T-helper 1 cell (primary cell): ENCODE results near the gene SOX18.

Source experiments
- DNase-seq, 5 donors: peaks; one replicate each; pipeline ENCODE4 v3.0.0-alpha.2; 2012 to 2020

SOX18 gene

DNA sequence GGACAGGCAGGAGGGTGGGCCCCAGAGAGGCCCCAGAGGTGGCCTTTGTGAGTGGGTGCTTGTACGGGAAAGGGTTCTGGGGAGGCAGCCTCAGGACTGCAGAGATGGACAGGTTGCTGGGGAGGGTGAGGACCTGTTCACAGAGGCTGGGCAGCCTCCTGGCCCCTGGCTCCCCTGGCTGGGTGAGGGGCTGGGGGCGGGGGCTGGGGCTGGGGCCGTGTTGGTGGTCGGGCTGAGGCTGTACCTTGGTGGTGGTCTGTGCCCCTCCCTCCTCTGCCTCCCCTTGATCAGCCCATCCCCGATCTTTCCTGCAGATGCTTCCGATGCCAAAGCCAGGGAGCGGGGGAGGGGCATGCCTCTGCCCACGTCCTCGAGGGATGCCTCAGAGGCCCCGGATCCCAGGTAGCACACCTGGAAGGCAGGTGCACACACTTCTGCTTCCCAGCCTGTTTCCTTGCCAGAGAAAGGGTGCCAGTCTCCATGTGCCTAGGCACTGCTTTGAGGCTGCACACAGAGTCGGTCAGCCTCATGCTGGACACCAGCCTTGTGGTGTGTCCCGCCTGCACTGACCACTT lies 18.4 kb upstream of the SOX18 start:
- no peak for DNase-seq

DNA sequence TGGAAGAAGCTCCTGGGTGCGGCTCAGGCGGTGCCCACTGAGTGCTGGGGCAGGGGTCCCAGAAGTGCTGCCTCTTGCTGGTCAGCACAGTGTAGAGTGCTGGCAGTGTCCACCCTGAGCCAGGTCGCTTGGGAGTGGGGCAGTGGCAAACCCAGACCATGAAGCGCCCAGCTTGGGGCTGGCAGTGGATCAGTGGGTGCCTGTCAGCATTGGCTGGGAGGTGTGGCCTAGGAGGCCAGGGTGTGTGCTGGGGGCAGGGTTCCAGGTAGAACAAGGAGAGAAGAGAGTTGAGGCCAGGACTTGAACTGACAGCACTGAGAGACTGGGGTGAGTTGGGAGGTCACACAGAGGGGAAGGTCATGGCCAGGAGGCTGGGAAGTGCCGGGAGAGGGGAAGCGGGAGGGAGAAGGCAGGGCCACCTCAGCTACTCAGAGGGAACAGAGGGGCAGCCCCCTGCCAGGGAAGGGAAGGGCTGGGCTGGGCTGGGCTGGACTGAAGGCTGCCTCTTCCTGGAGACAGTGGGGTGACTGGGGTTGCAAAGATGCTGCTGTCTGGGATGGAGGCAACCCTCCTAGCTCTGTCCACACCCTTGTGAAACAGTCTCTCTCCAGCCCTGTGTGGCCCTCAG lies 17.7 kb upstream of the SOX18 start:
- DNase-seq: no peak

DNA sequence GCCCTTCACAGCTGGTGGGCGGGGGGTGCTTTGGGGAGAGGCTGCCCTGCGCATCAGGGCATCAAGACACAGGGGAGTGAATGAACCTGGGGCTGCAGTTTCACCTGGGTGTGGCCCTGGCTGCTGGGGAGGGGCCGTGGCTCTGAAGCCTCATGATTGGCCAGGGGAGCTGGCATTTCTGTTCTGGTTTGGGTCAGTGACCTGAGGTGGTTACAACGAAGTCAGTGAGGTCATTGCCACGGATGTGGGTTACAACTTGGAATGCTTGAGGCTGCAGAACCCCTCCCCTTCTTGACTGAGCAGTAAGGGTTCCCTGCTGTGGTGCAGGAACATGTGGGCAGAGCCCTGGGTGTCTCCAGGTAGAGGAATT lies 16.5 kb upstream of the SOX18 start:
- peak in 4 of 5 donors; percentile 27 to 93 (median 45) for DNase-seq

DNA sequence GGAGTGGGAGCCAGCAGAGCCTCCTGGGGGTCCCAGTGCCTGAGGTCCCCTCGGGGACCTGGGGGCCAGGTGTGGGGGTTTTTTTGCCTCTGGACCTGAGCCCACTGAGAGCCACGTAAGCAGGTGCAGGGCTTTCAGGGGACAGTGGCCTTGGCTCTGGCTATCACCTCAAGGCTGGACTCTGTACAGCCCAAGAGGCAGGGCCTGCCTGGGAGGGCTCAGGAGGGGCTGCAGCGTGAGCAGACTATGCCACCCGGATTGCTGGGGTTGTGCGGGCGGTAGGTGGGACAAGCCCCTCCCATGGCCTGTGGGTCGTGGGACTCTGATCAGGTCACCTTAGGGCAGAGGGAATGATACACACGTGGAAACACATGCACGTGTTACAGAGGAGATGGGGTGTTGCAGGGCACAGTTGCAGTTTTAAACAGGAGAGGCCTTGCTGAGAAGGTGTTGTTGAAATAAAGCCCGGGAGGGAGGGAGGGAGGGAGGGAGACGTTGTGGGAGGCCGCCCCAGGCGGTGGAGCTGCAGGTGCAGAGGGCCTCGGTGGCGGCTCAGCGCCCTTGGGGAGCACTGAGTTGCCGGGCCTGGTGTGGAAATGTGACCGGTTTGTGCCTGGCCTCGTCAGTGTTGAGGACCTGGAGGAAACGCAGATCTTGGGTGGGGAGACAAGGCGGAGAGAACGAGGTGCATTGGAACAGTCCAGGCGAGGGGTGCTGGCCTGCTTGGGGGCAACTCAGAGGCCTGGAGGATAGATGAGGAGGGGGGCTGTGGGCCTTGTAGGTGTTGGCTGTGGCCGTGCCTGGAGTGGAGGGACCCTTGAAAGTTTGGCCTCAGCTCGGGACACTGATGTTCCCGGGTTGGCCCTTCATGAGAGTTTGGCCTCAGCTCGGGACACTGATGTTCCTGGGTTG lies 15.9 kb upstream of the SOX18 start:
- DNase-seq: no peak

DNA sequence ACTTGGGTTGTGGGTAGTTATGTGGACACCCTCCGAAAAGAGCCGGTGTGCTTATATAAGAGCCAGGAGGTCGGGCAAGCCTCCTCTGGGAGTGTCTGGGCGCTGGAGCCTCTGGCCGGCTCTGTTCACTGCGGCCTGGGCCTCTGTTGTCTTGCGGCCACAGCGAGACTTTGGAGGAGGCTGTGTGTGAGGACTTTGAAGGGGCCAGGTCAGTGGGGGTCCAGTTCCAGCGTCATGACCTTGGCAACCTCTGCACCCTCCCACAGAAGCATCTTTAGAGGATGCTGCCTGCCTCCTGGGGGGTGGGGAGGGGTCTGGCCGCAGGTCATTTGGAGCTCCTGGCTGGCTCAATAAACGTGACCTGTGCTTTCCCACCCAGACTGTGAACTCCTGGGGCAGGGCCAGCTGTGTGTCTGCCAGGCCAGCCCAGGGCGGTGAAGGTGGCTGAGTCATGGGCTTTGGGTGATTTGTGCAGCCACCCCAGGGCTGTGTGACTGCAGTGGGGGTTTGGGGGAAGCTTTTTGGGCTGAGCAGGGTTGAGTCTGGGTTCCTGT lies 14.8 kb upstream of the SOX18 start:
- no peak for DNase-seq

DNA sequence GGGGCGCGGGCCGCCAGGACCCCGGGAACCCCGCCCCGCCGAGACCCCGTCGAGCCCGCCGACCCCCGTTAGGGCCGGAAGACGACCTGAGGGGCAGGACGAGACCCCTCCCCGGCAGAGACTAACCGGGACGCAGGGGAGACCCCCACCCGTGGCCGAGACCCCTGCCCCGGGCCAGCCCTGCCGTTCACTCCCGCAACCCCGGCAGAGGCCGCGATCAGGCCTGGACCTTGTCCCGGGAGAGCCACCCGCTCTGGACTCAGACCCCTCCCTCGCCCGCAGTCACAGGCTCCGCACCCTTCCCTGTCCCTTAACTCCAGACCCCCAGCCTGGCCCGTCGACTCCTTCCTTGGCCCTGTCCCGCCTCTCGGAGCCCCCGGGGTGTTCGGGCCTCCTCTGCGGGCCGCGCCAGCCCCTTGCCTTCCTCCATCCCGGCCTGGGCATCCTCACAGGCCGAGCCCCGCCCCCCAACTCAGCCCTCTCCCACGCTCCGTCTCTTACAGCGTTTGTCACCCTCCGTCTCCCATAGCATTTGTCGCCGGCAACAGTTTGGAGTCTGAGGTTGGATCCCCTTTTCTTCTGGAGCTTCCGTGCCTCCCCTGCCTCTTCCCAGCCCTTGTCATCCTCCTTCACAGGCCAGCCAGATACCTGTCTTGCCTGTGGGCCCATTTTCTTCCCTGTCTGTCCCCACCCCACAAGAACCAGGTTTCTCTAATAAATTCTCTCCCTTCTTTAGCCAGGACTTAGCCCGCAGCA lies 14.1 kb upstream of the SOX18 start:
- DNase-seq: no peak

DNA sequence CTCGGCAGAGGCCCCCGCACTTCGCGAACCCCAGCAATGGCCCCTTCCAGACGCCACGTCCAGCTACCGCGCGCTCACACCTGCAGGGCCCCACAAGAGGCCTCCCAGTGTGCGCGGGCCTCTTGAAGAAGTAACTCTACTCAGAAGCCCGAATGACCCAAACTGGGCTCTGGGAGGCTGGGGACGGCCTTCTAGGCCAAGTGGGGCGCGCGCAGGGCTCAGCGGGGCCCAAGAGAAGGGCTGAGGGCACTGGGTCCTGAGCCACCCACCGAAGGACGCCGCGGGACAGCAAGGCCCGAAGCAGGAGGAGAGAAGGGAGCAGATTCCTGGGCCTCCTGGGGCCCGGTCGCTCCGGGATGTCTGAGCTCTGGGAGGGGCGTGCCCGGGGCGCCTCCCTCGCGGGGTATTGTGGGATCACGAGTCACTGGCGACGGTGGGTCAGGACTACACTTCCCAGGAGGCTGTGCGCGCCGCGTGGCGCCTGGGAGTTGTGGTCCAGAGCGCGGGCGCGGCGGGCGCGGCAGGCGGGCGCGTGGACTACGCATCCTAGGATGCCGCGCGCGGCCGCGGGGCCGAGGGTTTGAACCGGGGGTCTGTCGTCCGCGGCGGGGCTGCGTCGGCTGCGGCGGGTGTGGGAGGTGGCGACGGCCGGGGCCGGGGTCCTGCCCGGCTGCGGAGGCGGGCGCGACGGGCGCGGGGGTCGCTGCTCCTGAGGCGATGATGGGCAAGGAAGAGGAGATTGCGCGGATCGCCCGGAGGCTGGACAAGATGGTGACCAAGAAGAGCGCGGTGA lies 13.4 kb upstream of the SOX18 start, which contains the start of gene TCEA2:
Gene TCEA2 (plus strand): TSS at position 603 of the 793 bp plus-strand sequence. CDS start 115 bp downstream, at position 718.
- peak; percentile 77 to 94 (median 89) for DNase-seq

DNA sequence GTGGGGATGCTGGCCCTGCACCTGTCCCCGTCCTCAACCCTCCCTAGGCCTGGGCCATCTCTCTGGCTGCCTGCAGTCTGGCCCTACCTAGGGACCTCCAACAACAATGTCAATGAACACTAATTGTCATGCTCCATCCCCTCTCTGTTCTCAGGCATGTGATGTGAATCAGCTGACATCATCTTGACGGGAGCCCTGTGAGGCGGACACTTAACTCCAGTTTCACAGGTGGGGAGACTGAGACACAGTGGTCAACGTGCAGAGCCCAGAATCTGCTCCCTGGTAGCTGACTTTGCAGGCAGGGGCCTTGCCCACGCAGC lies 12.8 kb upstream of the SOX18 start:
- no peak for DNase-seq

DNA sequence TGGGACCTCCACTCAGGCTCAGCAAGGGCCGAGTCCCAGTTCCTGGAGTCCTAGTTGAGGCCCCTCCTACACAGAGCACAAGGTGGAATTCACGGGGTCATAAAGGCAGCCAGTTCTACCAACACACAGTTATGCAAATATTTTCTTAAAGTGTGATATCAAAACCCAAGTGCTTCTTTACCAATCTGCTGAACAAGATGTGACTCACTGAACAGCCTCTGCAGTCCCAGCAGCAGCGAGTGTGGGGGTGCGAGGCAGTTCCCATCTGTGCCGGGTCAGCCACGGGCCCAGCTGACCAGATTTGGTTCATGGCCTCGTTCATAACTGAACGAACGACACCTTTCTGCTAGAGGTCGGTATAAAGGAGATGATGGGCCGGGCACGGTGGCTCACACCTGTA lies 9.1 kb upstream of the SOX18 start:
- no peak for DNase-seq

DNA sequence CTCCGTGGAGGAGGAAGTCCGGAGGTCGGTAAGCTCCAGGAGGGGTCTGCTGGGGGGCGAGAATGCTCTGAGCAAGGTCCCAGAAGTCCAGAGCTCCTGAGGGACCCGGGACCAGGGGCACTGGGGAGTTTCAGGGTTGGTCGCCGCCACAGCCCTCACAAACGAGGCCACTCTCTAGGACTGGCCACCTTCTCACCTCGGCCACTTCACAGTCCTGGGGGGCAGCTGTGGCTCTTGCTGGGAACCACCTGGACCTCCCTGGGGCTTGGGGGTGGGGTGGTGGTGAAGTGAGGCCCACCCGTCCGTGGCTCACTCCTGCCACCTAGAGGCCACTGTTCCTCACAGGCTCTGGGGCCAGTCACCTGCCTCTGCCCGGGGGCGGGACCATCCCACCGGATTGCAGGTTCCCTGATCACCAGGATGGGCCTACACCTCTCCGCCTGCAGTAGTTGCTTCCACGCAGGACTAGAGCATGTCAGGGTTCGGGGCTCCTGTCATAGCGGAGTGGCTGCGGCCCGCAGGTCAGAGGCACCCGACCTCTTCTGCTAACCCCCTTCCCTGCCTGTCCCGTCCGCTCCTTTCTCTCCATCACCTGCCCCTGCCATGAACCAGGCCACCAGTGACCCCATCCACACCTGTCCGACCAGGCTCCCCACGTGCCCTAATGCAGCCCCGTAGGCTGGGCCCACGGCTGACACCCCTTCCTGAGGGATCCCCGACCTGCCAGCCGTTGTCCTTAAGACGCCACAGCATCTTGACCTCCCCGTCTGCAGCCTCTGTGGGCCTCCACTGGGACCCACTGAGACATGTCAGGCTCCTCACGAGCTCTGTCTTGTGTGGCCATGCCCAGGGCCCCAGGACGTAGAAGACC lies 8.4 kb upstream of the SOX18 start:
- DNase-seq: peak; percentile 55 to 74 (median 67)

DNA sequence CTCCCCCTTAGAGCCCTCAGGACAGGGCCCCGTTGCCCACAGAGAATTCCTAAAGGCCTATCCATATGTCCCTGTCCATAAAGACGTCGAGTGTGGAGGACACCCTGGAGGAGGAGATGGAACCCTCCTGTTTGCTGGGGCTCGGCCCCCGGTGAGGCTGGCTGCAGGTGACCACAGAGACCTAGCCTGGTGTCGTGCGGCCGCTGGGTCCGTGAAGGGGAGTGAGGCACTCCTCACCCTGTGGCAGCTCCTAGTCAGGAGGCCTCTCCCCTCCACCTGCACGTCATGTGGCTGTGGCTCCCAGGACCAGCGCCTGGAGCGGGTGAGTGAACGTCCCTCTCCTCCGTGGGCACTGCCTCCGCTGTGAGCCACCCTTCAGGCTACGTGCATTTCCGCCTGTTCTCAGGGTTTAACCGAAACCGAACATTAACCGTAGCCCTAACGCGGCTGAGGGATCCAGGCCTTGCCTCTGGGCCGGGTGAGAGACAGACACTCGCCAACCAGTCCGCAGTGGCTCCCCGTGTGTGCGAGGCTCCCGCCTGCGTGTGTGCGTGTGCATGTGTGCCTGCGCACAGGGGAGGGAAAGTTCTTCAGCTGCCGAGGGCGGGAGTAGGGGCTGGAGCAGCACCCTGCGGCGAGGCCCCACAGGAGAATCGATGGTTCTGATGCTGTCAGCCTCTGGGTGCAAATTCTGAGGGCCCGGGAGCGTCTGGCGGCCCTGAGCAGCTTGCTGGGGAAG lies 7.6 kb upstream of the SOX18 start:
- peak in 1 of 5 donors; percentile 56 for DNase-seq

DNA sequence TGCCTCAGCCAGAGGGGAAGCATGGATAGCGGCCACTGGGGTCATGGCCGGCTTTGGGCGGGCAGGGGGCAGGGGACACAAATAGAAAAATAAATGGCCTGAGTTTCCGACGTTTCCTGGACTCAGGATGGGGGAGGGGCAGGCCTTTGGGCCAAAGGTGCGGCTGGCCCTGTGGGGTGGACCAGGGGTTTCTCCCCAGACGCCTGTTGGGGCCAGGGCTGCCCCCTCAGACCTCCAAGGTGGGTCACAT lies 7.1 kb upstream of the SOX18 start:
- no peak for DNase-seq

DNA sequence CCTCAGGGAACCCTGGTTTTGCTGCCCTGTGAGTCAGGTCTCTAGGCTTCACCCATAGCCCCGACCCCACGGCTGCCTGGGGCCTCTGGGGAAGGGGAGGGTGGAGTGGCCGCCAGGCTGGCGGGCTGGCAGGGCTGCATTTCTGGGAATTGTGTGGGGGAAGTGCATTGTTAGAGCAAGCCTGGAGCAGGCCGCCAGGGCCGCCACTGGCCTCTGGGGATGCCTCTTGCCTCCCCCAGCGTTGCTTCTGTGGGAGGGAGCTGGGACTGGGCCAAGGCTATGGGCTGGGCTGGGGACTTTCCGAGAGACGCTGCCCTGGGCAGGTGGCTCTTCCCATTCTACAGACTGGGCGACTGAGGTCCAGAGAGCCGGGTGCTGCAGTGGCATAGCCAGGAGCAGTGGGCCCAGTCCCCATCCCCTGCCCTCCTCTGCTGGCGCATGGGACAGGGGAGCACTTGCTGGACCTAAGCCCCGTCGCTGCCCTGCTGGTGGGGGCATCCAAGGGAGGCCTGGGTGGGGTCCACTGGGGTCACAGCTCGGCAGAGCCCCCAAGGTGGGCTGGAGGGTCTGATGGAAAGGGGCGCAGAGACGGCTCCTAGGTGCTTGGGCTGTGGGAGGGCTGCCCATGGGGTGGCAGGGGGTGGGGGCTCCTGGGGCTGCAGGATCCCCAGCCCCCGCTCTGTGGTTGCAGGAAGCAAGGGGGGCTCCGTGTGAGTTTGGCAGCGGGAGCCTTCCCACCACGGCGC lies 6.6 kb upstream of the SOX18 start:
- no peak for DNase-seq

DNA sequence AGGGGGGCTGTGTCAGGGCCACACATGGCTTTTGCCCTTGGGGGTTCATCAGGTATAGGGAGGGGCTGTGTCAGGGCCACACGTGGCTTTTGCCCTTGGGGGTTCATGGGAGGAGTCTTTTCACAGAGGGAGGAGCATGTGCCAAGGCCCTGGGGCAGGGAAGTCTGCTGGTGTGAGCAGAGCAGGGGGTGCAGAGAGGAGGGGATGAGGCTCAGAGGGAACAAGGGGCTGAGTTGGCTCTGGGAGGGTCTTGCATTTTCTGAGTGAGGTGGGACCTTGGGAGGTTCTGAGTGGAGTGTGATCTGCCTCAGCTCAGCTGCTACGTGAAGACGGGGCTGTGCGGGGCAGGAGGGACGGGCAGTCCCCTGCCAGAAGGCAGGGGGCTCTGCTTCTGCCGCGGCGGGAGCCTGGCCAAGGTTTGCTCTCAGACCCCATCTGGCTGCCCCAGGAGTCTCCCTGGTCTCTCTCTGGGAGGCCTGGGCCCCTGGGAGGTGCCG lies 6.0 kb upstream of the SOX18 start:
- DNase-seq: no peak

DNA sequence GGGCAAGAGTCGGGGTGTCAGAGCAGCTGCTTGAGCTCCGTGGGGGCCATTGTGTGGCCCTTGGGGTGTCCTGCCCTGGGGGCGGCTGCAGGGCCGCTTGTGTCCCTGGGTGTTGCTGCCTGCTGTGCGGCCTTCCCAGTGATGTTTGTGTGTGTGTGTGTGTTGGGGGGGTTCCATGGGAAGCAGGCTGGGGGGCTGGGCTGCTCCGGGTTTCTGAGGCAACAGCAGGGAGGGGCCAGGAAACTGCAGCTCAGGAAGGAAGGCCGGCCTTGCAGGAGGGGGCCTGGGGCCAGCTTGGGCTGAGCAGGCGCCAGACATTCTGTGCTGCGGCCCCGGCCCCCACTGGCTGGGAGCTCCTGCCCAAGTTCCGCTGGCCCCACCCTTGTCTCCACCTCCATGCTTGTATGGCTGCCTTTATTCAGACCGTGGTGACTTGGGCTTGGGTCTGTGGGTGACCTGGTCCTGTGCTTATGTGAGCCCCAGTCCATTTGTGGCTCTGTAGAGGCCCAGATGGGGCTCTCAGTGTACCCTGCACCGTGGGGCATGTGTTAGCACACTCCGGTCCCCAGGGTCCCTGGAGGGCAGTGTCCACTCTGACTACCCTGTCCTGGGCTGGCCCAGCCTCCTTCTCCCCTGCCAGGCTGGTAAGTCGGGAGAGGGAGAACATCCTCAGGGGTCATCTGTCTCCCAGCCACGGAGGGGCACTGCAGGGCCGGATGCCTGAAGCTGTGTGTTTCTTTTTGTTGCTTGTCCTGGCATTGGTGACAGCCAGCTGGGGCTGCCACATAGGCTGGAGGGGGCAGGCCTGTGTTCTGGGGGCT lies 4.6 kb upstream of the SOX18 start:
- DNase-seq: no peak

DNA sequence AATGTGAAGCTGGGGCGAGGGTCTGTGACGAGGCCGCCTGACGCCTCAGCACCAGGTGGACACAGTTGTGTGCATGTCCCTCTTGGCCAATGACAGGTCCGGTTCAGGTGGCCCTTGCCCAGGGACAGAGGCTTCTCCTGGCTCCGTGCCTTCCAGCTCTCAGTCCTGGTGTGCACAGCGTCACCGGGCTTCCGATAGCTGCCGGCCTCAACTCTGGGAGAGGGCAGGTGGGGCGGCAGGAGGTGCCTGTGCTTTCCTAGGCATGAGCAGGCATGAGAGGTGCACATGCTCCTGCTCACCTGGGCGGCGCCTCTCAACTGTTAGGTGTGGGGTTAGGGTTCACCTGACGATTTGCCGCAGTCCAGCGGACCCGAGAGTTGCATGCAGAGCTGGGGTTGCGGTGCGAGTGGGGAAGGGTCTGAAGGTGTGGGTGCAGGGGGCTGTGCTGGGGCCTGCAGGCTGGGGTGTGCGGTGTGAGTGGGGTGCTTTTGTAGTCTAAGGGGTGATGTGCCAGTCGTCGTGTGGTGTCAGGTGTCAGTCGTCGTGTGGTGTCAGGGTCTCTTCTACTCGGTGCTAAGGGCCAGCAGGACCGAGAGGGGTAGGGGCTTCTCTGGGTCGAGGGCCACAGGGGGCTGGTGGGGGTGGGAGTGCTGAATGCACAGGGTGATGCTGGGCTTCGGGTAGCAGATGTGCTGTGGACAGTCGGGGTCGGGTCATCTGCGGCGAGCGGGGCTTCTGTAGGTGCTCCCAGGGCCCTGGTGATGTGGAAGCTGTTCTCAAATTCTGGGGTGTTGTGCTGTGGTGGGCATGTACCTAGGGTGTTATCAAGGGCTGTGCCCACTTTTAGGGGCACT lies 3.8 kb upstream of the SOX18 start:
- DNase-seq: no peak

DNA sequence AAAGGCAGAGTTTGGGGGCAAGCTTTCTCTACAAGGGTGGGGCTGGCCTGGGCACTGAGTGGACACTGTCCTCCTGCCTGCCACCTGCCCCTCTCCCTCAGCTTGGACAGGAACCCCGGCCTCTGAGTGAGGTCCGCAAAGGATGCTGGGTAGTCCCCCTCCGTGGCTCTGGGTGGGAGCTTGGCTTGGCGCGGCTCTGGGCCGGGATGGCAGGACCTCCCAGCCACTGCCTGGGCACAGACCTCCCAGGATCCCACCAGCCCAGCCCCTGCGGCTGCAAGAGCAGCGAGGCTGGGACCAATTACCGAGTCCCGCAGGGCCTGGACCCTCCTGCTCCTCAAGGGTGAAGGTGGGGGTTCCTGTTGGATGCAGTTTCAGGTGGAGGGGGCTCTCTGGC lies 2.9 kb upstream of the SOX18 start:
- DNase-seq: no peak
